ENCODE measurements around the gene HOXB1.

The HOXB1 gene

DNA sequence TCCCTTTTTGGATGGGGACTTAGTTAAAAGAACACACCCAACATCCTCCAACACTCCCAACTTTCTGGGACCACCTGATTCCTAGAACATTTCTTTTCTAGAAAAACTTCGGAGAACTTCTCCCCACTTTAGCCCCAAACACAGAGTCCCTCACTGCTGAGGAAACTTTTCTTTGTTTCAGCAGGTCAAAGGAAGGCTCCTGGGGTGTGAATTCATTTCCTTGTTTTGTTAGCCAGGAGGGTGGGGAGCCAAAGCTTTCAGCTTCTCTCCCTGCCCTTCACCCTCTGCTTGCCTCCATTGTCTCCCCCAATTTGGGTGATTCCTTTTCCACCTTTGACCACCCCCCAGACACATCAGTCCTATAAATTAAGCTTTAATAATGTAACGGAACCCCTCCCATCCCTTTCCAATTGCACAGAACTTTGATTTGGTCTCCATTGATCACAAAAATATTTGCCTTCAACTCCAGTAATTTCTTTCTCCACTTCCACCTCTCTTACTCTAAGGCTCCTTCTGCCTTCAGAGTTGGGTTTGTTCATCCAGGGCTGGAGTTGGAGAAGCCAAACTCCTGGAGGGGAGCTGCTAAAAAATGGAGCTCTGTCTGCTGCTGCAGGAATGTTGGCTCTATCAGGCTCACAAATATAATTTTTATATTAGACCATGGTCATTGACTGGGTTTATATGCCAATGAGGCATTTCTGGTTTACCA is 37.0 kb upstream of the HOXB1 start:
- in situ Hi-C loops (cut with MboI; ENCODE audit: low sequenced_read_pairs) = no loop called here

DNA sequence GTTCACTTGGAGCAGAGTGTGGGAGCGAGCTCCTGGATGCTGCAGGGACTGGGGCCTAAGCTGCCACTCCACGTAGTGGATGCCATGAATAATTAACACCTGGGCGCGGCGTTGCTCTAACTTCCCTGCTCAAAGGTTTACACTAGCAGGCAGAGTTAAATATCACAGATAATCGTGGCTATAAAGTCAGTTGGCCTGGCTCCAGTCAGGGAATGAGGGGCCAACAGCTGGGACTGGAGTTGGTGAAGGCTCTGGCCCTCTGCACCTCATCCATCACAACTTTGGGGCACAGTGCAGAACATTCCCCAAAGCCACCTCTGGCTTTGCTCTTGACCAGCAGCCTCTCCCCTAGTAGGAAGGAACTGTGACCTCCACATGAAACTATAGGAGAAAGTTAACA is 36.4 kb upstream of the HOXB1 start:
- in situ Hi-C loops (cut with MboI; ENCODE audit: low sequenced_read_pairs) = no loop called here

DNA sequence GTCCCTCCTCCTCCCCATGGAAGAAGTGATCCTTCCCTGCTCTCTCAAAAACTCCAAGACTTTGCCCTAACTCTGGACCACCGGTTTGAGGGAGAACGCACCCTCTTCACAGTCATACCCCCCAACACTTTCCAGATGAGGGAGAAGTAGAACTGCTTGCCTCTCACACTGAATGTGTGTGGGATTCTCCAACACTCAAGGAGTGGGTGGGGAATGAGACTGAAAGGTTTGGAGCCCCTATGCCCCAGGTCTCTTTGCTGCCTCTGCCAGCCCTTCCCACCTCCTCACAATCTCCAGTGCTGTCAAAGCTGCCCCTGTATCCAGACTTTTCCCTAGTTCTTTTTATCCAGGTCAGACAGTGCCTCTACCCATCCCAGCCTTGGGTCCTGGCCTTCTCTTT is 35.9 kb upstream of the HOXB1 start:
- in situ Hi-C loops (cut with MboI; ENCODE audit: low sequenced_read_pairs) = no loop called here

DNA sequence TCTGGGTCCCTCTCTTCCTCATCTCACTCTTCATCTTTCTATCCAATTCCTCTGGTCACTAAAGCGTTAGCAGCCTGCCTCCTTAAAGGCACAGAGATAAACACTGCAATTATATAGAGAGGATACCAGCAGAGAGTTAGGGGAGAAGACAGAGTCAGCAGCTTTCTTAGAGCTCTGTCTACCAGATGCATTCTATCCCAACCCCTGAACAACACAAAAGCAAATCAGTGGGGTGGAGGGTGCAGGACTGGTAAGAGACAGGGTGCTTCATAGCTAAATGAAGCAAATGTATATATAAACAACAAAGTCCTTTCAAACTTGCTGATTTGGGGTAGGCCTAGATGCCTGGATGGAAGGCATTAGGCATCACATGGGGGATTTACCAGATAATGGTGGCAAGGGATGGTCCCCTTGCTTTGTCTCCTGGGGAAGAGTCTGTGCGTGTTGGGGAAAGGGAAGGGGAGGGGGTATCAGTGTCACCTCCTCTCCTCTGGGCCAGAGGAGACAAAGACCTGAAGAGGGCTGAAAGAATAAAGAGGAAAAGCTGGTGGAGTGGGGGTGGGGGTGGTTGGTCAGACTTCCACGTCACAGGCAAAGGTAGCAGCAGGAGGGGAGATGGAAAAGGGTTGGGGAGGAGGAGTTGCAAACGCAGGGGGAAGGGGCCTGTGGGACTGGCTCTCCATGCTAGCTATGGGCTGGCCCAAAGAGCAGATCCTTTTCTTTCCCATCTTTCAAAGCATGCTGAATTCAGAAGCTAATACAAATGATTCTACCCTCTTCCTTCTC is 35.3 kb upstream of the HOXB1 start:
- in situ Hi-C loops (cut with MboI; ENCODE audit: low sequenced_read_pairs) = no loop called here

DNA sequence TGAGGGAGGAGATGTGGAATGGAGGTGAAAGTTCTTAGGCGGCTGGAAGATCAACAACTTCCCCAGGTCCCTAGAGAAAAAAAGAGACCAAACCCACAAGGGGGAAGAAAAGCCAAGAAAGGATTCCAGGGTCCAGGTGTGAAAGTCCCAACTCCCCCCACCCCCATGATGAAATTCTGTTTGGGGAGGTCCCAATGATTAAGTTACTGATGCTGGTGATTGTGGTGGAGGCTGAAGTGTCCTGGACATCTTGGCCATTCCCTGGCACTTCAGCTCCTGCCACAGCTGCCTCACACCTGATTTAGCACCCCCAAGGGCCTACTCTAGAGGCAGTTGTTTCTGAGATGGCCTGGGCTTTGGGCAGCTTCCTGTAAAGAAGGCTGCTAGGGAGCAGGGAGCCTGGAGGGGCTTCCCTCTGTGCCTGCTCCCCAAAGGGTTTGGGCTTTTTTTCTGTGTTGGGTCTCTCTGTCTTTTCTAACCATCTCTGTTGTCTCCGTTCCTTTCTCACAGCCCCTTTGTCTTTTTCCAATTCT is 34.3 kb upstream of the HOXB1 start:
- in situ Hi-C loops (cut with MboI; ENCODE audit: low sequenced_read_pairs) = no loop called here

DNA sequence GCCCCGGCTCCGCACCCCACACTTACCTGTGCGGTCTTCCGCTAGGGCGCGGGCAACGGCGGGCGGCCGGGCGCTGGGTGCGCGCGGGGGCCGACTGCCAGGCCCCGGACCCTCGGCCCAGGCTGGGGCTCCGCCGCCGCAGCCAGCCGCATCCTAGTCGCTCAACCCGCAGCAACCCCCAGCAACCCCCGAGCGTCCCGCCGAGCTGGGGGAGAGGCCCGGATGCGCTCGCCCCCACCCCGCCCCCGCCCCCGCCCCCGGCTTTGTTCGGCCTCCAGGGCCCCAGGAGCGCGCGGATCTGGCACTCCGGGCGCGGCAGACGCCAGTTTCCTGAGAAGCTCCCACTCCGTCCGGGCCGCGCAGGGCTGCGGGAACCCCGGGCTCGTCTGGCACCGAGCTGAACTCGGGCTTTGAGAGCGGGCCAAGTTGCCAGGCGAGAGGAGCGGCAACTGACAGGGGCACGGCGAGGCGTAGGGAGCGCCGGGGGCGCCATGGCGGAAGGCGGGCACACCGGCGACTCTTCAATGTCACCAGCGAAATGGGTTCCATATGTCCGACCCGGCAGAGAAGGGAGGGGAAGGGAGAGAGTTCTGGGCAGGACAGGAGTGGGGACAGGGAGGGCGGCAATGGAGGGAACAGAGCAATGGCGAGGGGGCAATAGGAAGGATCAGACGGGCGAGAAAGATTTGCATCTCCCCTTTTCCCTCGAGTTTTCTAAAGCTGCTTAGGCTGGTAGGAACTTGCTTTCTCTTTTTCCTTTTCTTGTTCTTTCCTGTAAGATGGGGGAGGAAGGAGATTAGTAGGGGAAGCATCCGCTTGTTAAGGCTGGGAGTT is 33.6 kb upstream of the HOXB1 start:
- in situ Hi-C loops (cut with MboI; ENCODE audit: low sequenced_read_pairs) = no loop called here

DNA sequence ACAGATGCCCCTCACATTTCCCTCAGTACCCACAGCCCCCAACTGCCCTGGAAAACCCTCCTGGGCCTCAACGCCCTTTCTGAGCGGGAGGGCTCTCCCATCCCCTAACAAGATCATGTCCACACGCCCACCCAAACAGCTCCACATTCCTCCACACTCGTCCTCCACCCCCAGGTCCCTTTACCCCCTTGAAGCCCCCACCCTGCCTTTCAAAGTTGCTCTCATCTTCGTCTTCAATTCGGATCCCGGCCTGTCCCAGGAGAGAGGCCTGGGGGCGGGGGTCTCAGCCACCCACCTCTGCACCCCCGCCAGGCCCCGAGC is 33.0 kb upstream of the HOXB1 start:
- in situ Hi-C loops (cut with MboI; ENCODE audit: low sequenced_read_pairs) = no loop called here

DNA sequence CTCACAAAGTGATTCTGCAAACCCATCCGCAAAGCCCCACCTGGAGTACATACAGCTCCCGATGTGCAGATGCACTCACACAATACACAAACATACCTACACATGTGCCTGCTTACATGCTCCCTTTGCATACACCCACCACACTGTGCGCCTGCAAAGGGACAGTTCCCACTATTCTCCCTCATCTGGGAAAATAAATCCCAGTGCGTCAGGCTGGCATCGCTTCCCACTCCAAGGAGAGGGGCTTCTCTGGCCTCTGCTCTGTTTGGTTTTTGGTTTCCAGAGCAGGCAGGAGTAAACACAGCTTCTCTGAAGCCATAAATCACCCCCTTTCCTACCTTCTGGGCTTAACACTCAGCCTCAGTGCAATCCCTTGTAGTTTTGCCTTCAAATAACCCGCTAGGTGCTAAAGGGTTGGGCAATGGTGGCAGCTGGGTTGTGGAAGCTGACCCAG is 32.6 kb upstream of the HOXB1 start:
- in situ Hi-C loops (cut with MboI; ENCODE audit: low sequenced_read_pairs) = no loop called here

DNA sequence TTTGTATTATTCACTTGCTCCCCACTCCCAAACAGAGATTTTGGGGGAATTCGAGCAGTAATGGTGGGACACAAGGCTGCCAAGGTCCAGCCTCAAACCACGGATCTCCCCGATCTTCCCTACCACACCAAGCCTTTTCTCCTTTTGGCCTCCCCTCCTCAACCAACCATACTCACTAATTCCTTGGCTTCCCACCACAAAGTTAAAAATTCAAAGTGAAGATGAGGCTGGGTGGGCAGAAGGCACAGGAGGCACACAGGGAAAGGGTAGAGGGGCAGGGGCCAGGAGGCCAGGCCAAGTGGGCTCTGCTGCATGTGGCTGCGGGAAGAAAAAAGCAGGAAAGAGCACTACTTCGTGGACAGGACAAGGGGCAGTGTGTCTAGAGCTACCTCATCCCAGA is 32.1 kb upstream of the HOXB1 start:
- in situ Hi-C loops (cut with MboI; ENCODE audit: low sequenced_read_pairs) = no loop called here

DNA sequence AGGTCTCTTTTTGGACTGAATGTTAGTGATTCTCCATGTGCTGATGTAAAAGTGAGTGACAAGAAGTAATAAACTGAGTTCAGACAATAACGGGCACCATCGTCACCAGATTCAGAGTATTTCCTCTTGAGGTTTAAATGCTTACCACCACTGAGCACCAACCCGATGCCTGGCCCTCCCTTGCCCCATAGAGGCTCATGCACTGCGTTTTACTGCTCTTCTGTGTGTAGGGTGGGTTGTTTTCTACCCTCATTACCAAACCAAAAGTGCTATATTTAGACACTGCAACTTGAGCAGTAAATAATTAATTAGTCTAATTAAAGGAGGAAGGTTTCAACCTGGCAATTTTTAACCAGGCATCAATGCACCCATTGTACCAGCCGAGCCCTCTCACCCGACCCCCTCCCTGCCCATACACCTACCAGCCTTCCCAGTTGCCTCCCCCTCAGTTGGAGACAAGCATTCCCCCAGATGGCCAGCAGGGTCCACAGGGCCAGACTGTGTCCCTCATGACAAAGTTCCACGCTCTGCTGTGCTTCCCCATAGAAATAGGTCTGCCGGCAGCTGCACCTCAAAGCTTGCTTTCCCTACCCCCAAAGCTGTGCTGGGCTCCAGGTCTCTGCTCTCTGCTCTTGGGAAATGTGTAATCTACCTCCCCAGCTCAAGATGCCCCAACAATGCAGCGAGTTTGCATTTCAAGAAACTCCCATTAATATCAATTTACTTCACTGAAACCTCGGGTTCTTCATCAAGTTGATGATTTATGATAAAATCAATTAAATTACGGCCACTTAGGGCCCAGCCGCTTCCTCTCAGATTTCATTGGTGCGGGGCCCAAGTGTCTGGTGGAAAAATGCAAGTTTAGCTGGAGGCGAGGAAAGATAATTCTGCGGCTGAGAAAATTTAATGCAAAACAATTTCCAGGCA is 31.3 kb upstream of the HOXB1 start:
- in situ Hi-C loops (cut with MboI; ENCODE audit: low sequenced_read_pairs) = no loop called here

DNA sequence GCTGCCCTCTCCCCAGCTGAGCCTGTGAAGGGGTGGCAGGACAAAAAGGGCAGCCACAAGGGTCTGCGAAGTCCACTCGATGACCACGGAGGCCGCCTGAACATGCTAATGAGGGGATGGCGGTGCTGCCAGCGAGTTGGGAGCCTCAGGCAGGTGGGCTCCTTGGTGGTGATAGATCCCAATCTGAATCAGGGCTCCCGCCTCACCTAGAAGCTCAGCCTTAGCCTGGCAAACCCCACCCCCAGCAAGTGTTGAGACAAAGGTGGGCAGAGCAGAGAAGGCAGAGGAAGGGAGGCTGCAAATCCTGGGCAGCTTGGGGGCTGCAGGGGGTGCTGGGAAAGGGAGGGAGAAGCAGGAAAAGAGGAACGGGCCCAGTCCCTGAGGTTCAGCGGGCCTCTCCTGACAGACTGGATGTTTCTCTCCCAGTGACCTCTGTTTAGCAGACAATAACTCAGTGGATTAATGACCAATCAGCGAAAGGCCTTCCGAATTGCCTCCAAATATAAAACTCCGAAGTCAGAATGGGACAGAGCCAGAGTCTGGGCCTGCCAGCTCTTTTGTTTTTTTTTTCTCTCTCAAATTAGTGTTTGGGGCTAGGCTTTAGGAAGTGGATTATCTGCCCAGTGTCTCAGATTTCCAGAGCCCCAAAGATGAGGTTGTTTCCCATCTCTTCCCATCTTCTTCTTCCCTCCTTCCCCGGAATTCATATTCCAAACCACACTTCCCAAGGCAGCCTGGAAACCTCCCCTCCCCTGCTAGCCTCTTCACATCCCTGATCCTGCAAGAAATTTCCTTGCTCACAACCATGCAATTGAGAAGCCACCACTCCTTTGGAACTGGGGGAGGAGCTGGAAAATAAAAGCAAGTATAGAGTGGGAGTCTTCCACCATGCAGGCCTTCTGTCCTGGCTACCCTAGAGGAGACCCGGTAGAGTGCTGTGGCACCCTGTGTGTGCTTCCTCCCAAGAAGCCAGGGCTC is 29.3 kb upstream of the HOXB1 start:
- in situ Hi-C loops (cut with MboI; ENCODE audit: low sequenced_read_pairs) = no loop called here

DNA sequence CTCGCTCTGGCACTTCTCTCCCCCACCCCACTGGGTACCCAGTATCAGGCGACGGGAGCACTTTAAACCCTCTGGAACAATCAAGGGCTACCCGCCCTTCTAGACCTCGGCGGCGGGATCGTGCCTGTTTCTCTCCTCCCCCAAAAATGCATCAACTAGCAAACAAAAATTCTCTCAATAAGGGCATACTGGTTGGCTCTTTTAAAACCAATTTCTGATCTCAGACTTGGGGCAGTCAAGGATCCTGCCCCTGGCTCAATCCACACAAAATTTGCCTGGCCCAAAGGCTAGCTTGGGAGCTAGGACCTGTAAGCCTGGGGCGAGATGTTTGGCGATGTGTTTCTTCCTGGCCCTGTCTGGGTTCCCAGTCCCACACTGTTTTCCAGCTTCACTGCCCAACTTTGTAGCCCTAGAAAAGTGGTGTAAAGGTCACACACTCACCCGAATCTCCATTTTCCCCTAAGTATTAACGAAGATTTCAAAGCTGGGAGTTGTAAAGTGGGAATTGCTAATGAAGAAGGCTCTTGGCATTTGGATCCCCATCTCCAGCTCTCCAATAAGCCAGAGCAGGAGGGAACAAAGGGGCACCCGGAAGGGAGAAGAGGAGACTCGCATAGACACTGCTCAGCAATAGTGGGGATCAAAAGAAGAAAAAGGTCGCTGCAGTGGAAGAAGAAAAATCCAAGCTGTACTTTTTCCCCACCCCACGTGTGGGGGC is 28.5 kb upstream of the HOXB1 start:
- in situ Hi-C loops (cut with MboI; ENCODE audit: low sequenced_read_pairs) = no loop called here

DNA sequence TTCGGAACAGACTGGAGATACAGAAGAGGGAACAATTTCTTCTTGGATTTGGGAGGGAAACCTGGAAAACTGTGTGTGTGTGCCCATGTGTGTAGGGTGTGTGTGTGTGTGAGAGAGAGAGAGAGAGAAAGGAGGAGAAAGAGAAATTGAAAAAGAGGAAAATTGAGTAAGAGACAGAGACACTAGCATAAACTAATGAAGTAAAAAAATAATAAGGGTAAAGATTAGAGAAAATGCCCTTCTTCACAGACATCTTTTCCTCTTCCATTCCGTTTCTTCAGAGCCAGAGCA is 28.0 kb upstream of the HOXB1 start:
- in situ Hi-C loops (cut with MboI; ENCODE audit: low sequenced_read_pairs) = no loop called here

DNA sequence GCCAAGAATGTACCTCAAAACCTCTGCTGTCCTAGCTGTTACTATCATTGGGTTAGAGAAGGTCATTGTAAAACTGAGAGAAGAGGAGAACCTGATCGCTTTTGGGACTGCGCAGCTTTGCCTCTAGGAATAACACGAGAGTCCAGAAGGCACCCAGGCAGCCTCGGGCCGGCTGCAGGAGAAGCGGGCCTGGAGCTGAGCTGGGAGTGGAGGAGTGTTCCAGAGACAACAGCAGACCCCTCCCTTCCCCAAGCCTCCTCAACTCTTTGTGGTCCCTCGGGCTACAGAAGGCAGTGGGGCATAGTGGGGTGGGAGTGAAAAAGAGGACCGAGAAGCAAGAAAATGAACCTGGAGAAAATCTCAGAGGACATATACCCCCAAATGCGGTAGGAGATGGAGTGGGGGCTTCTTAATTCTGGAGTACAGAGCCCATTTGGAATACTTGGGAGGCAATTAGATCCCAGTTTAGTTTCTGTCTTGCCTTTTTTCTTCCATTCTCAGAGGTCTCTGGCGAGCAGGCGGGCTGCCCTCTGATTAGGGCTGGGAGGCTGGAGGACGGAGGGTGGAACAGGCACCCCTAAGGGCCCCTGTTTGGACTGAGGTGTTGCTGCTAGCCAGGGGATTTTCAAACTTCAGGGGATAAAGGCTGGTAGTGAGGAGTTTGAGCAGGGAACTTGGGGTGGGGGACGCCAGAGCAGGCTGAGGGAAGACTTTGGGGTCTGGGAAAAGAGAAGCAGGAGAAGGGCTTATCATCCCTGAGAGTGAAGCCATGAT is 27.4 kb upstream of the HOXB1 start:
- in situ Hi-C loops (cut with MboI; ENCODE audit: low sequenced_read_pairs) = no loop called here

DNA sequence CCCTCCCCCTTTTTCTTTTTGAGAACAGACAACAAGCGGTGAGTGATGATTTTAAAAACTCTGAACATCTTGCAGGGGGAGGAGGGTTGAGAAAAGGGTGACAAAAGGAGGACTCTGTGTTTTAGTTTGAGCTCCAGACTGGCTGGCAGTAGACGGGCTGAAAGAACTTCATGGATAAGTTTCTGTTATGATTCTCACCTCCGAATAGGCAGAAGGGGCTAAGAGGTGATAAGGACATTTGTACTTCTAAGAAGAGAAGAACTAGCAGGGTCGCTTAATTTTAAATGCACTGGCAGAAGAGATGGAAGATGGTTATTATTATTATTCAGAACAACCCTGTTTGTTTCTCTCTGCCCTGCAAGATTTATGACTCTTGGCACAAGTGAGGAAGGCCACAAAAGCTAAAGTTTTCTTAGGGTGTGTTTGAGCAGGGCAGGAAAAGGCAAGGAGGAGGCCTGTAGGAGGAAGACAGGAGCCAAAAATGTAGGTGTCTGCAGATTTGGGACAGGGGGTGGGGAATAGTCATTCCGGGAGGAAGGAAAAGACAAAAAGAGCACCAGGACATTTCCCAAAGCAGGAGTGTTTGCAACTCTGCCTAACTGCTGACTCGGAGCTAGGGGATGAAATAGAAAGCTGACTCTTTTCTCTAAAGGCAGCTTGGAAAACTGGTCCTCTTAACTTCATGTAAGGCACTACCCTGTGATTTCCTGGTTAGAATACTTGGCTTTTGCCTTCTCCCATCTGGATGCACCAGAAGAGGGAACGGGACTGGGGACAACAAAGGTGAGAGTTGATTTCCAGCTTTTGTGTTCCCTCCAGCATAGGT is 26.0 kb upstream of the HOXB1 start:
- in situ Hi-C loops (cut with MboI; ENCODE audit: low sequenced_read_pairs) = no loop called here

DNA sequence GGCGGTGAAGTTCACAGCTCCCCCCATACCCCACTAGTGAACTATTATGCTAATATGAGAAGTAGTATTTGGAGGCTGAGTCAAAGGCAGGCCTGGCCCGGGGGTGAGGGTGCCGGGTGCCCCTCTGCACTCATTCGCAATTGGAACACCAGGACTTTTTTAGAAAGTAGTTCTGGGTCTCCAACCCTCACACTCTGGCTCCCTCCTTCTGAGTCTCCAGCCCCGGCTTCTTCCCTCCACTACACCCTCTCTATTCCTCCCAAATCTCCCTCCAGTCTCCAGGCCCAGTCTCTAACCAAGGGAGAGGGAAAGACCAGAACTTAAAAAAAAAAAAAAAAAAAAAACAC is 25.4 kb upstream of the HOXB1 start:
- in situ Hi-C loops (cut with MboI; ENCODE audit: low sequenced_read_pairs) = no loop called here
